Astrocyte of the cerebellum (primary cell): ENCODE results near the gene CHKB.

Experiments
- DNase-seq: peaks from one replicate; pipeline ENCODE4 v3.0.0-alpha.2; 2011; ENCODE audit warnings: low read depth
- H3K4me3 ChIP-seq: 2 replicates; pipeline ENCODE4 v1.5.1; 2011; ENCODE audit warnings: mild to moderate bottlenecking, low read depth, low read length, moderate library complexity
- CTCF ChIP-seq: IDR thresholded peaks from 2 replicates; pipeline ENCODE4 v1.5.1; 2012; ENCODE audit warnings: low read length, low read depth, moderate library complexity, mild to moderate bottlenecking; ENCODE audit errors: missing control alignments
- in situ Hi-C: cut with HindIII; loops from 2 replicates; pipeline ENCODE4 v1.10.0; 2017; ENCODE audit warnings: low sequenced_read_pairs

CHKB gene

GRCh38 chr22:50561401-50562358 is 21.0 kb downstream of the CHKB start:
- in situ Hi-C loops = no loop called here
- DNase-seq = no peak
- TF ChIP-seq CTCF = no peak
- no peak overlapping the region for H3K4me3 ChIP-seq

- no peak for DNase-seq
- no peak for TF ChIP-seq CTCF
- H3K4me3 ChIP-seq = no peak overlapping the region
- in situ Hi-C loops = no loop called here
These were observed 22.6 kb downstream of the CHKB start for GRCh38 chr22:50560034-50560433.

- no peak for DNase-seq
- TF ChIP-seq CTCF = no peak
- H3K4me3 ChIP-seq = no peak overlapping the region
- in situ Hi-C loops = no loop called here
These were observed 25.9 kb downstream of the CHKB start for GRCh38 chr22:50556703-50557102.

GRCh38 chr22:50553310-50553709 is 29.3 kb downstream of the CHKB start:
- no peak for TF ChIP-seq CTCF
- DNase-seq = no peak
- in situ Hi-C loops = no loop called here
- no peak overlapping the region for H3K4me3 ChIP-seq

- in situ Hi-C loops = no loop called here
- H3K4me3 ChIP-seq = no peak overlapping the region
- TF ChIP-seq CTCF = no peak
- DNase-seq = no peak
These were observed 31.4 kb downstream of the CHKB start for GRCh38 chr22:50551160-50551752.

- in situ Hi-C loops = no loop called here
- DNase-seq = no peak
- H3K4me3 ChIP-seq = no peak overlapping the region
- TF ChIP-seq CTCF = no peak
These were observed 32.3 kb downstream of the CHKB start for GRCh38 chr22:50550395-50550794.
